Hepatocyte (in vitro differentiated cells): Measurements from ENCODE around the gene HS3ST5.

ENCODE experiments used
- EZH2 ChIP-seq: fragments of 200-600 bp; sonication (generic); IDR thresholded peaks from 2 replicates; pipeline ENCODE4 v1.6.1; 2016; ENCODE audit warnings: antibody characterized with exemption, mild to moderate bottlenecking, borderline replicate concordance
- EZH2phosphoT487 ChIP-seq: fragments of 200-600 bp; sonication (generic); IDR thresholded peaks from one replicate; pipeline ENCODE4 v1.6.1; 2018; ENCODE audit warnings: antibody characterized with exemption, mild to moderate bottlenecking, low read depth, moderate library complexity; ENCODE audit not compliant: unreplicated experiment, severe bottlenecking
- TF ChIP-seq, protein P1 (sequence below): fragments of 200-600 bp; sonication (generic); IDR thresholded peaks from 2 replicates; pipeline ENCODE4 v1.5.1; 2016; ENCODE audit warnings: antibody characterized with exemption, mild to moderate bottlenecking; ENCODE audit not compliant: poor library complexity

DNA sequence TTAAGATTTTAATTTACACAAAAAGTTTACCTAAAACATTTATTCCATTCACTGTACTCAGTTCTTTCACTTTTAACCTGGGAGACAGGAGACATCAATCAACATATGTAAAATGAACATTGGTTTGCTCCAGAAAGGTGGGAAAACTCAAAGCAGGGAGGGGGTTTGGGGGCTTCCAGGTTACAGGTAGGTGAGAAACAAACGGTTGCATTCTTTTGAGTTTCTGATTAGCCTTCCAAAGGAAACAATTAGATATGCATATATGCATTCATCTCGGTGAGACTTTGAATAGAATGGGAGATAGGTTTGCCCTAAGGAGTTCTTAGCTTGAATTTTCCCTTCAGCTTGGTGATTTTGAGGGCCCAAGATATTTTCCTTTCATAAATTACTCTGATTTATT is 333.6 kb downstream of the HS3ST5 start:
- TF ChIP-seq, protein P1, sequence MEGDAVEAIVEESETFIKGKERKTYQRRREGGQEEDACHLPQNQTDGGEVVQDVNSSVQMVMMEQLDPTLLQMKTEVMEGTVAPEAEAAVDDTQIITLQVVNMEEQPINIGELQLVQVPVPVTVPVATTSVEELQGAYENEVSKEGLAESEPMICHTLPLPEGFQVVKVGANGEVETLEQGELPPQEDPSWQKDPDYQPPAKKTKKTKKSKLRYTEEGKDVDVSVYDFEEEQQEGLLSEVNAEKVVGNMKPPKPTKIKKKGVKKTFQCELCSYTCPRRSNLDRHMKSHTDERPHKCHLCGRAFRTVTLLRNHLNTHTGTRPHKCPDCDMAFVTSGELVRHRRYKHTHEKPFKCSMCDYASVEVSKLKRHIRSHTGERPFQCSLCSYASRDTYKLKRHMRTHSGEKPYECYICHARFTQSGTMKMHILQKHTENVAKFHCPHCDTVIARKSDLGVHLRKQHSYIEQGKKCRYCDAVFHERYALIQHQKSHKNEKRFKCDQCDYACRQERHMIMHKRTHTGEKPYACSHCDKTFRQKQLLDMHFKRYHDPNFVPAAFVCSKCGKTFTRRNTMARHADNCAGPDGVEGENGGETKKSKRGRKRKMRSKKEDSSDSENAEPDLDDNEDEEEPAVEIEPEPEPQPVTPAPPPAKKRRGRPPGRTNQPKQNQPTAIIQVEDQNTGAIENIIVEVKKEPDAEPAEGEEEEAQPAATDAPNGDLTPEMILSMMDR, result no peak
- TF ChIP-seq EZH2 (no peak), EZH2phosphoT487 (no peak)
